ENCODE measurements around the gene PGPEP1.

PGPEP1 gene

GRCh38 chr19:18385359-18385674 lies 44.9 kb downstream of the PGPEP1 start:
- peaks cover 19% of the 10 kb centered on the region for H3K27me3 Mint-ChIP-seq
- no peak overlapping the region for H3K4me3 Mint-ChIP-seq
- H3K36me3 Mint-ChIP-seq: no peaks in the 10 kb centered on the region
- no peaks in the 10 kb centered on the region for H3K9me3 Mint-ChIP-seq (ENCODE audit: low read depth)
- peaks cover 4% of the 10 kb centered on the region for H3K4me1 Mint-ChIP-seq (ENCODE audit: low read depth)
- H3K27ac Mint-ChIP-seq: no peak overlapping the region

- H3K9me3 Mint-ChIP-seq (ENCODE audit: low read depth): no peaks in the 10 kb centered on the region
- peaks cover 22% of the 10 kb centered on the region for H3K27me3 Mint-ChIP-seq
- no peak within 1 kb of the TSS for H3K27ac Mint-ChIP-seq
- H3K4me3 Mint-ChIP-seq: no peak within 1 kb of the TSS
- H3K4me1 Mint-ChIP-seq (ENCODE audit: low read depth): peaks cover 4% of the 10 kb centered on the region
- no peaks in the 10 kb centered on the region for H3K36me3 Mint-ChIP-seq
These were observed 45.5 kb downstream of the PGPEP1 start, which contains the start of gene GDF15 for GRCh38 chr19:18385675-18386542. Gene GDF15 (plus strand): TSS chr19:18386158. CDS start chr19:18386190, 32 bp downstream.

GRCh38 chr19:18386543-18387271 lies 46.3 kb downstream of the PGPEP1 start:
- no peak overlapping the region for H3K27ac Mint-ChIP-seq
- no peak overlapping the region for H3K4me3 Mint-ChIP-seq
- H3K36me3 Mint-ChIP-seq: no peaks in the 10 kb centered on the region
- H3K4me1 Mint-ChIP-seq (ENCODE audit: low read depth): peaks cover 4% of the 10 kb centered on the region
- no peaks in the 10 kb centered on the region for H3K9me3 Mint-ChIP-seq (ENCODE audit: low read depth)
- peaks cover 23% of the 10 kb centered on the region for H3K27me3 Mint-ChIP-seq

- Mint-ChIP-seq H3K4me1 (ENCODE audit: low read depth) (peaks cover 4% of the 10 kb centered on the region), H3K36me3 (no peaks in the 10 kb centered on the region), H3K9me3 (ENCODE audit: low read depth) (no peaks in the 10 kb centered on the region), H3K27ac (no peak overlapping the region), H3K27me3 (peaks cover 23% of the 10 kb centered on the region), H3K4me3 (peak overlapping the region; percentile 75)
These were observed 47.9 kb downstream of the PGPEP1 start for GRCh38 chr19:18388100-18388959.

GRCh38 chr19:18388960-18389725 lies 48.7 kb downstream of the PGPEP1 start:
- peaks cover 4% of the 10 kb centered on the region for H3K4me1 Mint-ChIP-seq (ENCODE audit: low read depth)
- no peaks in the 10 kb centered on the region for H3K9me3 Mint-ChIP-seq (ENCODE audit: low read depth)
- peak overlapping the region; percentile 40 for H3K4me3 Mint-ChIP-seq
- peaks cover 26% of the 10 kb centered on the region for H3K27me3 Mint-ChIP-seq
- H3K36me3 Mint-ChIP-seq: no peaks in the 10 kb centered on the region
- no peak overlapping the region for H3K27ac Mint-ChIP-seq

DNA sequence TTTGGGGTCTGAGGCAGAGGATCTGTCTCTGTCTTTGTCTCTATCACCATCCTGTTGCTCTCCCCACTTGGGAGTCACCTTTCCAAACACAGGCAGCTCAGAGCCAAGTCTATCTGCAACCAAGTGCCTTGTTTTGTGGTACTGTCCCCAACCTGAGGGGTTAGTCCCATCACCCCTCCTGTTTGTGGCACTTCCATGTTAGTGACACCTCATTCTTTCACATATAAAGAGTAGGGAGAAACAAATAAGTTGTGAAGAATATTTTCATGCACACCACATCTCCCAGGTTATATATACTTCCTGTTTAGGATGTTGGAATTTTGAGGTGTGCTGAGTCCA lies 49.3 kb downstream of the PGPEP1 start:
- H3K9me3 Mint-ChIP-seq (ENCODE audit: low read depth): no peaks in the 10 kb centered on the region
- H3K27me3 Mint-ChIP-seq: peaks cover 23% of the 10 kb centered on the region
- H3K4me1 Mint-ChIP-seq (ENCODE audit: low read depth): peaks cover 4% of the 10 kb centered on the region
- peak overlapping the region; percentile 40 for H3K4me3 Mint-ChIP-seq
- H3K36me3 Mint-ChIP-seq: no peaks in the 10 kb centered on the region
- H3K27ac Mint-ChIP-seq: no peak overlapping the region

- no peak overlapping the region for H3K27ac Mint-ChIP-seq
- no peaks in the 10 kb centered on the region for H3K9me3 Mint-ChIP-seq (ENCODE audit: low read depth)
- H3K27me3 Mint-ChIP-seq: peaks cover 23% of the 10 kb centered on the region
- H3K4me1 Mint-ChIP-seq (ENCODE audit: low read depth): peaks cover 4% of the 10 kb centered on the region
- H3K36me3 Mint-ChIP-seq: no peaks in the 10 kb centered on the region
- H3K4me3 Mint-ChIP-seq: no peak overlapping the region
These were observed 49.9 kb downstream of the PGPEP1 start for GRCh38 chr19:18390065-18390907.

DNA sequence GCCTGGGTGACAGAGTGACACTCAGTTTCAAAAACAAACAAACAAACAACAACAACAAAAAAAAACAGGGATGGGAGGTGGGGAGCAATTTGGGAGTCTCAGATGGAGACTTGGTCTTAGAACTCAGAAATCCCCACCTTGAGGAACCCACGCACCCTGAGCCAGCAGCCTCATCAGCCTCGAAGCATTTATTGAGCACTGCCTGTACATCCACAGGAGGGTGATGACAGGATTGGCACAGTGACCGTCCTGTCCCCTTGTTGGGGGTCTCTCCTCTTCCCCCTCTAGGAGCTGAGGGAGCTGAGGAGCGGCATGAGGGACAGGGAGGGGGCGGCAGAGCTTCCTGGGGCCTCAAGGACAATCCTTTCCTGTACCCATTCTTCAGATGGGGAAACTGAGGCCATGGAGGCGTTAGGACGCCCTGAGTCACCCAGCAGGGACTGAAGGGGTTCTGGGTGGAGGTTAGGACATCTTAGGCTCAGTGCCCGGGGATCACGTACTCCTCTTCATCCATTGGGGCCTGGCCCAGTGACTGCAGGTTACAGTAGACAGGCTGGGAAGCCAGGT lies 51.2 kb downstream of the PGPEP1 start:
- Mint-ChIP-seq H3K9me3 (ENCODE audit: low read depth) (no peaks in the 10 kb centered on the region), H3K4me1 (ENCODE audit: low read depth) (peaks cover 4% of the 10 kb centered on the region), H3K27me3 (peaks cover 19% of the 10 kb centered on the region), H3K27ac (no peak overlapping the region), H3K4me3 (no peak overlapping the region), H3K36me3 (no peaks in the 10 kb centered on the region)

- peaks cover 4% of the 10 kb centered on the region for H3K4me1 Mint-ChIP-seq (ENCODE audit: low read depth)
These were observed 52.0 kb downstream of the PGPEP1 start for GRCh38 chr19:18392417-18392816.

DNA sequence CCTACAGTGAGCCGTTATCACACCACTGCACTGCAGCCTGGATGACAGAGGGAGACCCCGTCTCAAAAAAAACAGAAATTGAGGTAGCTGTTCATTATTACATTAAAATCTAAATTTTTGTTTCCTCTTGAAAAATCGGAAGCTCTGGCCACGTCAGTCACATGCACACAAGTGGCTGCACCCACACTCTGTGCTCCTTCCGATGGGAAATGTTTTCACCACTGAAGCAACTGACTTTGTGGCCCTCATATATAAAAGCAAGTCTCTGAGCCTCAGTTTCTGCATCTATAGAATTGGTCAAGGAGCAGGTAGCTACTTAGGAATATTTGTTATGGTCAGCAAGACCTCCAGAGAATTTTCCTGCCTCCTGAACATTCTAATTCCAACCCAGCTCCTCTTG lies 52.5 kb downstream of the PGPEP1 start:
- Mint-ChIP-seq H3K27me3 (peaks cover 12% of the 10 kb centered on the region), H3K4me1 (ENCODE audit: low read depth) (peaks cover 5% of the 10 kb centered on the region)

More at GRCh38 chr19:18392417-18392816, 52.0 kb downstream of the PGPEP1 start:
- no peak overlapping the region for H3K4me3 Mint-ChIP-seq
- peaks cover 14% of the 10 kb centered on the region for H3K27me3 Mint-ChIP-seq
- H3K9me3 Mint-ChIP-seq (ENCODE audit: low read depth): no peaks in the 10 kb centered on the region
- H3K27ac Mint-ChIP-seq: no peak overlapping the region
- H3K36me3 Mint-ChIP-seq: no peaks in the 10 kb centered on the region

GRCh38 chr19:18393836-18394235 lies 53.4 kb downstream of the PGPEP1 start:
- no peaks in the 10 kb centered on the region for H3K36me3 Mint-ChIP-seq
- H3K4me3 Mint-ChIP-seq: no peak overlapping the region
- no peak overlapping the region for H3K27ac Mint-ChIP-seq
- no peaks in the 10 kb centered on the region for H3K9me3 Mint-ChIP-seq (ENCODE audit: low read depth)
- peaks cover 12% of the 10 kb centered on the region for H3K27me3 Mint-ChIP-seq
- peaks cover 4% of the 10 kb centered on the region for H3K4me1 Mint-ChIP-seq (ENCODE audit: low read depth)

More for the DNA sequence above, 52.5 kb downstream of the PGPEP1 start:
- H3K4me3 Mint-ChIP-seq: no peak overlapping the region
- no peaks in the 10 kb centered on the region for H3K36me3 Mint-ChIP-seq
- H3K9me3 Mint-ChIP-seq (ENCODE audit: low read depth): no peaks in the 10 kb centered on the region
- no peak overlapping the region for H3K27ac Mint-ChIP-seq

- H3K4me3 Mint-ChIP-seq: no peak overlapping the region
- no peaks in the 10 kb centered on the region for H3K36me3 Mint-ChIP-seq
- no peak overlapping the region for H3K27ac Mint-ChIP-seq
- H3K27me3 Mint-ChIP-seq: peaks cover 3% of the 10 kb centered on the region
- no peaks in the 10 kb centered on the region for H3K9me3 Mint-ChIP-seq (ENCODE audit: low read depth)
- peaks cover 4% of the 10 kb centered on the region for H3K4me1 Mint-ChIP-seq (ENCODE audit: low read depth)
These were observed 56.3 kb downstream of the PGPEP1 start for GRCh38 chr19:18396471-18397241.

Measured in activated naive CD8-positive, alpha-beta T cell (primary cell).